HepG2 (cell line): ENCODE measurements around the gene NFATC1.

Experiments
- ATF5 ChIP-seq: sonication (generic); formaldehyde crosslinking; IDR thresholded peaks from 2 replicates; pipeline ENCODE4 v1.4.0; 2020; ENCODE audit warnings: mild to moderate bottlenecking, low read depth, missing genetic modification reagents
- CHD2 ChIP-seq: IDR thresholded peaks from 2 replicates; pipeline ENCODE4 v1.6.1; 2011; ENCODE audit warnings: low read depth, low read length, improper control_type of control experiment
- CREB1 ChIP-seq, 2 experiments: fragments of 450-650 bp in 1 of 2; IDR thresholded peaks; 2 replicates each; pipeline ENCODE4 v1.6.1; 2016 to 2017; ENCODE audit warnings: control low read depth in 1 of 2, mild to moderate bottlenecking in 1 of 2, missing compliant biosample characterization in 1 of 2, missing genetic modification characterization in 1 of 2
- CTCF ChIP-seq: sonication (generic); formaldehyde crosslinking; IDR thresholded peaks from 2 replicates; pipeline ENCODE4 v1.5.0; 2020; ENCODE audit warnings: mild to moderate bottlenecking, missing genetic modification reagents, moderate library complexity
- POLR2A ChIP-seq, 2 experiments: IDR thresholded peaks; 2 replicates each; pipeline ENCODE4 v1.6.1; 2011; ENCODE audit warnings: low read depth in 2 of 2, low read length in 2 of 2, mild to moderate bottlenecking in 1 of 2, moderate library complexity in 1 of 2; ENCODE audit not compliant: insufficient read depth in 1 of 2
- RCOR2 ChIP-seq: IDR thresholded peaks from 2 replicates; pipeline ENCODE4 v1.6.1; 2016; ENCODE audit warnings: missing biosample characterization, missing genetic modification reagents
- RFX1 ChIP-seq: fragments of 450-650 bp; IDR thresholded peaks from 2 replicates; pipeline ENCODE4 v1.6.1; 2017
- SIN3A ChIP-seq: IDR thresholded peaks from 2 replicates; pipeline ENCODE4 v1.6.1; 2011; ENCODE audit warnings: low read depth, mild to moderate bottlenecking, control low read depth, low read length, borderline replicate concordance
- SRY ChIP-seq: sonication (generic); formaldehyde crosslinking; IDR thresholded peaks from 2 replicates; pipeline ENCODE4 v1.8.0; 2022; ENCODE audit warnings: mild to moderate bottlenecking, missing genetic modification reagents
- SUZ12 ChIP-seq: fragments of 150-350 bp; IDR thresholded peaks from 2 replicates; pipeline ENCODE4 v1.6.1; 2014; ENCODE audit warnings: low read depth, low read length
- ZSCAN30 ChIP-seq: sonication (generic); formaldehyde crosslinking; IDR thresholded peaks from 2 replicates; pipeline ENCODE4 v1.5.0; 2020; ENCODE audit warnings: mild to moderate bottlenecking, missing genetic modification reagents

GRCh38 chr18:79382681-79383387, 12.9 kb upstream of the NFATC1 start:
- TF ChIP-seq SUZ12 (no peak), RFX1 (no peak), ATF5 (CRISPR knock-in tag) (no peak), RCOR2 (CRISPR knock-in tag) (no peak), CREB1 (IDR thresholded peaks at IDR 0.05) (no peak), CREB1 (CRISPR knock-in tag; IDR thresholded peaks at IDR 0.05) (no peak), SRY (CRISPR knock-in tag) (no peak), SIN3A (no peak), CHD2 (no peak), CTCF (CRISPR knock-in tag) (no peak), ZSCAN30 (no peak), POLR2A (IDR thresholded peaks at IDR 0.05; ENCODE audit: insufficient read depth in 1 of 2, low read depth in 2 of 2, low read length in 2 of 2) (no peak)
